HG02678 (cell line): ENCODE results near the gene SLC35D1.
A peak's percentile ranks its signal among the peaks of the same experiment; 100 is the strongest.
"Not testable (repeated sequence)": the region's sequence is repeated elsewhere in the genome, so short reads cannot be mapped to it uniquely, and the experiment has no call there.

Experiments used
- ATAC-seq: cut with Tn5 transposase; IDR thresholded peaks from one replicate; pipeline ENCODE4 v1.9.1; 2021; ENCODE audit warnings: mild to moderate bottlenecking, moderate library complexity; ENCODE audit not compliant: unreplicated experiment

SLC35D1 gene

GRCh38 chr1:66996018-66996682 is 57.8 kb downstream of the SLC35D1 start:
- peak; percentile 83 for ATAC-seq

- ATAC-seq, result no peak
These were observed 60.9 kb downstream of the SLC35D1 start for GRCh38 chr1:66993076-66993475.

GRCh38 chr1:66985835-66986234 is 68.1 kb downstream of the SLC35D1 start:
- ATAC-seq, result no peak

- ATAC-seq, result peak; percentile 86
These were observed 69.5 kb downstream of the SLC35D1 start for GRCh38 chr1:66984491-66984890.

GRCh38 chr1:66982561-66983260 is 71.2 kb downstream of the SLC35D1 start:
- peak; percentile 54 for ATAC-seq

GRCh38 chr1:66981679-66982078 is 72.3 kb downstream of the SLC35D1 start:
- no peak for ATAC-seq

GRCh38 chr1:66980745-66981367 is 73.1 kb downstream of the SLC35D1 start:
- no peak for ATAC-seq

GRCh38 chr1:66979621-66980020 is 74.3 kb downstream of the SLC35D1 start:
- not testable (repeated sequence) for ATAC-seq

GRCh38 chr1:66978201-66978600 is 75.7 kb downstream of the SLC35D1 start:
- ATAC-seq, result no peak

- no peak for ATAC-seq
These were observed 85.4 kb downstream of the SLC35D1 start for GRCh38 chr1:66968574-66968973.

GRCh38 chr1:66966188-66966873 is 87.6 kb downstream of the SLC35D1 start:
- ATAC-seq, result not testable (repeated sequence)

- no peak for ATAC-seq
These were observed 96.0 kb downstream of the SLC35D1 start for GRCh38 chr1:66957938-66958337.

- peak; percentile 85 for ATAC-seq
These were observed 99.7 kb downstream of the SLC35D1 start for GRCh38 chr1:66954208-66954607.

- no peak for ATAC-seq
These were observed 102.4 kb downstream of the SLC35D1 start for GRCh38 chr1:66951513-66951912.
